ENCODE measurements around the gene ELK3. TPM values are rescaled to one million over a fixed set of nuclear protein-coding genes. Genes with fewer than 3 reads are reported as not detected.
A peak's percentile ranks its signal among the peaks of the same experiment; 100 is the strongest.

The ELK3 gene
- total and polyA plus RNA-seq, 4 donors, result 9.1 to 68.5 (median 40.3) TPM

DNA sequence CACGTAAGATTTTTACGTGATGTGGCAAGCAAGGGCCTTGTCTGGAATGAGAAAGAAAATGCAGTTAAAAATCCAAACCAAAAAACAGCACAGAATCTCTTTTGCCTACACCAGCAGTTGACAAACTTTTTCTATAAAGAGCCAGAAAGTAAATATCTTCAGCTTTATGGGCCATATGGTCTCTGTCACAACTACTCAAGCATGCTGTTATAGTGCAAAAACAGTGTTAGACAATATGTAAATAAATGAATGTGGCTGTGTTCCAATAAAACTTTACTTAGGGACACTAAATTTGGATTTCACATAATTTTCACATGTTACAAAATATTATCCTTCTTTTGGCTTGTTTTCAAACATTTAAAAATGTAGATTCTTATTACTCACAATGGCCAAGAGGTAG, 6.2 kb upstream of the ELK3 start:
- TF ChIP-seq, protein P1, sequence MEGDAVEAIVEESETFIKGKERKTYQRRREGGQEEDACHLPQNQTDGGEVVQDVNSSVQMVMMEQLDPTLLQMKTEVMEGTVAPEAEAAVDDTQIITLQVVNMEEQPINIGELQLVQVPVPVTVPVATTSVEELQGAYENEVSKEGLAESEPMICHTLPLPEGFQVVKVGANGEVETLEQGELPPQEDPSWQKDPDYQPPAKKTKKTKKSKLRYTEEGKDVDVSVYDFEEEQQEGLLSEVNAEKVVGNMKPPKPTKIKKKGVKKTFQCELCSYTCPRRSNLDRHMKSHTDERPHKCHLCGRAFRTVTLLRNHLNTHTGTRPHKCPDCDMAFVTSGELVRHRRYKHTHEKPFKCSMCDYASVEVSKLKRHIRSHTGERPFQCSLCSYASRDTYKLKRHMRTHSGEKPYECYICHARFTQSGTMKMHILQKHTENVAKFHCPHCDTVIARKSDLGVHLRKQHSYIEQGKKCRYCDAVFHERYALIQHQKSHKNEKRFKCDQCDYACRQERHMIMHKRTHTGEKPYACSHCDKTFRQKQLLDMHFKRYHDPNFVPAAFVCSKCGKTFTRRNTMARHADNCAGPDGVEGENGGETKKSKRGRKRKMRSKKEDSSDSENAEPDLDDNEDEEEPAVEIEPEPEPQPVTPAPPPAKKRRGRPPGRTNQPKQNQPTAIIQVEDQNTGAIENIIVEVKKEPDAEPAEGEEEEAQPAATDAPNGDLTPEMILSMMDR (IDR thresholded peaks at IDR 0.05; ENCODE audit: control extremely low read depth, extremely low read depth), result no peak
- H3K27me3 ChIP-seq (ENCODE audit: control insufficient read depth in 3 of 3, insufficient read depth in 3 of 3, low read length in 2 of 3), result no peaks in the 10 kb centered on the region
- WGBS, 2 donors, result 80 to 85% methylated on average over 2 of the region's 2 CpGs
- ATAC-seq (ENCODE audit: insufficient read depth, low FRiP score), result no peak
- peaks cover 2 to 24% (median 9%) of the 10 kb centered on the region in 5 donors for H3K4me1 ChIP-seq (ENCODE audit: control insufficient read depth in 5 of 5, insufficient read depth in 5 of 5, low read length in 5 of 5)
- no peak overlapping the region for H3K4me3 ChIP-seq
- no peaks in the 10 kb centered on the region for H3K9me3 ChIP-seq (ENCODE audit: control insufficient read depth in 4 of 4, insufficient read depth in 3 of 4, low read length in 3 of 4)
- H3K27ac ChIP-seq (ENCODE audit: low read depth in 1 of 2, low read length in 1 of 2), result no peak overlapping the region
- no peaks in the 10 kb centered on the region for H3K36me3 ChIP-seq (ENCODE audit: control insufficient read depth in 4 of 4, insufficient read depth in 4 of 4, low read length in 4 of 4)
- no peak overlapping the region for H3K9ac ChIP-seq (ENCODE audit: insufficient read depth in 1 of 2, low read length in 2 of 2)
- DNase-seq, result peak in 2 of 3 donors; percentile 95 to 96

DNA sequence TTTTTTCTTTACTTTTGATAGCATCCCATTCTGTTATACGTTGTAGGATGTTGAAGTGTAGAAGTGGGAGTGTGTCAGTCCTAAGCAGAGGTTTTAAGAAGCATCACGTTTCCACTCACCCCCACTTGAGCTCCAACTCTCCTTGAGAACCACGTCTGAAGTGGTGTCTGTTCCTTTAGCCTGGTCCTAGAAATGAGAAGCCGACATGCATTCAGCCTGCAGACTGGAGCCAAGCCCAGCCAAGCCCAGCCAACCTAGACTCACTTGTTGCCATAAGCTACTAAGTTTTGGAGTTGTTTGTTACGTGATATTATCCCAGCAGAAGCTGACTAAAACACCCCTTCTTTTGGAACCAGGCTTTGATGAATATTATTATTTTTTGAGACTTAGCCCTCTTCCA, 4.4 kb upstream of the ELK3 start:
- TF ChIP-seq, protein P1 (IDR thresholded peaks at IDR 0.05; ENCODE audit: control extremely low read depth, extremely low read depth), result no peak
- H3K36me3 ChIP-seq (ENCODE audit: control insufficient read depth in 4 of 4, insufficient read depth in 4 of 4, low read length in 4 of 4), result no peaks in the 10 kb centered on the region
- no peak overlapping the region for H3K27ac ChIP-seq (ENCODE audit: low read depth in 1 of 2, low read length in 1 of 2)
- no peak for ATAC-seq (ENCODE audit: insufficient read depth, low FRiP score)
- no peaks in the 10 kb centered on the region for H3K27me3 ChIP-seq (ENCODE audit: control insufficient read depth in 3 of 3, insufficient read depth in 3 of 3, low read length in 2 of 3)
- DNase-seq, result no peak
- H3K9ac ChIP-seq (ENCODE audit: insufficient read depth in 1 of 2, low read length in 2 of 2), result no peak overlapping the region
- H3K9me3 ChIP-seq (ENCODE audit: control insufficient read depth in 4 of 4, insufficient read depth in 3 of 4, low read length in 3 of 4), result no peaks in the 10 kb centered on the region
- 70 to 81% methylated on average over 5 of the region's 5 CpGs for WGBS, 2 donors
- peaks cover 2 to 33% (median 11%) of the 10 kb centered on the region in 5 donors for H3K4me1 ChIP-seq (ENCODE audit: control insufficient read depth in 5 of 5, insufficient read depth in 5 of 5, low read length in 5 of 5)
- H3K4me3 ChIP-seq, result no peak overlapping the region

DNA sequence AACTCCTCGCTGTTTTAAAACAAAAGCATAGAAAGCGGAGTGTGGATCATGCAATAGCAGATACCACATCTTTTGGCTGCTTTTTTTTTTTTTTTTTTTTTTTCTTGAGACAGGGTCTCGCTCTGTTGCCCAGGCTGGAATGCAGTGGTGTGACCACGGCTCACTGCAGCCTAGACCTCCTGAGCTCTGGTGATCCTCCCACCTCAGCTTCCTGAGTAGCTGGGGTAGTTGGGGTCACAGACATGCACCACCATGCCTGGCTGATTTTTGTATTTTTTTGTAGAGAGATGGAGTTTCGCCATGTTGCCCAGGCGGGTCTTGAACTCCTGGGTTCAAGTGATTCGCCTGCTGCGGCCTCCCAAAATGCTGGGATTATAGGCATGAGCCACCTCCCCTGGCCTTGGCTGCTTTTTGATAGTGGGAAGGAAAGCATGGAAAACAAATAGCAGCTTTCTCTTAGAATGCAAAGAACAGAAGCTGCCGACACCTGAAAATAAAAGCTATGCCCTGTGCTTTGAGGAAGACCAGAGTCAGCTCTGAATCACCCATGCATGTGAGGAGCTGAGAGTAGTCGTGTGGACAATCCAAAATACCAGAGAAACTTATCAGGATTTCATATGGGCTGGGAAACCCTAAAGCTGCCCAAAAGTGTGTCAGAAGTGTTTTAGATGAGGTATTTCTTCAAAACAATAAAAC, 3.6 kb upstream of the ELK3 start:
- TF ChIP-seq, protein P1 (IDR thresholded peaks at IDR 0.05; ENCODE audit: control extremely low read depth, extremely low read depth), result no peak
- Histone ChIP-seq H3K9ac (ENCODE audit: insufficient read depth in 1 of 2, low read length in 2 of 2) (no peak overlapping the region), H3K4me3 (no peak overlapping the region), H3K9me3 (ENCODE audit: control insufficient read depth in 4 of 4, insufficient read depth in 3 of 4, low read length in 3 of 4) (no peaks in the 10 kb centered on the region), H3K36me3 (ENCODE audit: control insufficient read depth in 4 of 4, insufficient read depth in 4 of 4, low read length in 4 of 4) (no peaks in the 10 kb centered on the region), H3K4me1 (ENCODE audit: control insufficient read depth in 5 of 5, insufficient read depth in 5 of 5, low read length in 5 of 5) (peaks cover 2 to 33% (median 11%) of the 10 kb centered on the region in 5 donors), H3K27me3 (ENCODE audit: control insufficient read depth in 3 of 3, insufficient read depth in 3 of 3, low read length in 2 of 3) (no peaks in the 10 kb centered on the region), H3K27ac (ENCODE audit: low read depth in 1 of 2, low read length in 1 of 2) (no peak overlapping the region)
- ATAC-seq (ENCODE audit: insufficient read depth, low FRiP score) (no peak), DNase-seq (no peak)
- WGBS, 2 donors, result 90 to 92% methylated on average over 10 of the region's 10 CpGs
